Astrocyte (in vitro differentiated cells and primary cell): ENCODE data around the gene ADGRA1. TPM values are rescaled to one million over a fixed set of nuclear protein-coding genes. Genes with fewer than 3 reads are reported as not detected.

Source experiments
- DNase-seq: peaks from one replicate; pipeline ENCODE4 v3.0.0-alpha.2; 2010; ENCODE audit warnings: low read depth
- FAIRE-seq: peaks from 2 replicates; lab custom pipeline; 2011; peaks lifted over from hg19 to GRCh38; lab: Jason Lieb, UNC
- H2AFZ ChIP-seq: 2 replicates; pipeline ENCODE4 v1.6.0; 2012; ENCODE audit warnings: low read depth, low read length, inconsistent platforms
- H3K27ac ChIP-seq: 2 replicates; pipeline ENCODE4 v1.5.1; 2011; ENCODE audit warnings: low read depth, low read length, inconsistent platforms
- H3K27me3 ChIP-seq: 2 replicates; pipeline ENCODE4 v1.6.0; 2011; ENCODE audit warnings: low read length, inconsistent platforms; ENCODE audit not compliant: insufficient read depth
- H3K36me3 ChIP-seq: 2 replicates; pipeline ENCODE4 v1.5.1; 2011; ENCODE audit warnings: low read length, inconsistent platforms; ENCODE audit not compliant: insufficient read depth
- H3K4me1 ChIP-seq: 2 replicates; pipeline ENCODE4 v1.5.1; 2011; ENCODE audit warnings: low read length, inconsistent platforms; ENCODE audit not compliant: insufficient read depth
- H3K4me2 ChIP-seq: 2 replicates; pipeline ENCODE4 v1.6.0; 2012; ENCODE audit warnings: low read length, inconsistent platforms
- H3K4me3 ChIP-seq: 2 replicates; pipeline ENCODE4 v1.5.1; 2011; ENCODE audit warnings: low read depth, mild to moderate bottlenecking, low read length, inconsistent platforms; ENCODE audit not compliant: insufficient read depth
- H3K79me2 ChIP-seq: 2 replicates; pipeline ENCODE4 v1.6.0; 2012; ENCODE audit warnings: mild to moderate bottlenecking, low read length, inconsistent platforms; ENCODE audit not compliant: insufficient read depth
- H3K9ac ChIP-seq: 2 replicates; pipeline ENCODE4 v1.6.0; 2012; ENCODE audit warnings: mild to moderate bottlenecking, low read length, inconsistent platforms
- H3K9me3 ChIP-seq: 2 replicates; pipeline ENCODE4 v1.5.1; 2012; ENCODE audit warnings: low read depth, mild to moderate bottlenecking, low read length, inconsistent platforms; ENCODE audit not compliant: insufficient read depth
- H4K20me1 ChIP-seq: 2 replicates; pipeline ENCODE4 v1.6.0; 2012; ENCODE audit warnings: low read length, inconsistent platforms; ENCODE audit not compliant: insufficient read depth
- H3K27ac Mint-ChIP-seq: one replicate; pipeline ENCODE4 v1.8.0; 2021; ENCODE audit warnings: mild to moderate bottlenecking, mixed read lengths; ENCODE audit not compliant: unreplicated experiment
- H3K27me3 Mint-ChIP-seq: one replicate; pipeline ENCODE4 v1.8.0; 2021; ENCODE audit warnings: low read depth, mixed read lengths; ENCODE audit not compliant: unreplicated experiment
- H3K36me3 Mint-ChIP-seq: one replicate; pipeline ENCODE4 v1.8.0; 2021; ENCODE audit warnings: low read depth, mixed read lengths; ENCODE audit not compliant: unreplicated experiment
- H3K4me1 Mint-ChIP-seq: one replicate; pipeline ENCODE4 v1.8.0; 2021; ENCODE audit warnings: low read depth, mixed read lengths; ENCODE audit not compliant: unreplicated experiment
- H3K4me3 Mint-ChIP-seq: one replicate; pipeline ENCODE4 v1.8.0; 2021; ENCODE audit warnings: mild to moderate bottlenecking, moderate library complexity, mixed read lengths; ENCODE audit not compliant: unreplicated experiment
- H3K9me3 Mint-ChIP-seq: one replicate; pipeline ENCODE4 v1.8.0; 2021; ENCODE audit warnings: mild to moderate bottlenecking, mixed read lengths; ENCODE audit not compliant: unreplicated experiment
- CTCF ChIP-seq: IDR thresholded peaks from 2 replicates; pipeline ENCODE4 v1.5.1; 2011; ENCODE audit warnings: low read depth, mild to moderate bottlenecking, inconsistent platforms, low read length, moderate library complexity; ENCODE audit not compliant: insufficient read depth
- EZH2 ChIP-seq: IDR thresholded peaks from 2 replicates; pipeline ENCODE4 v1.6.1; 2012; ENCODE audit warnings: mild to moderate bottlenecking, low read length, inconsistent platforms; ENCODE audit not compliant: insufficient read depth
- total RNA-seq: library from RNA; stranded (reverse); gene quantifications from 2 replicates; pipeline ENCODE4 v1.2.1, GENCODE V29; 2021

The ADGRA1 gene
- total RNA-seq, 1 donor from 2014 or later: not detected

DNA sequence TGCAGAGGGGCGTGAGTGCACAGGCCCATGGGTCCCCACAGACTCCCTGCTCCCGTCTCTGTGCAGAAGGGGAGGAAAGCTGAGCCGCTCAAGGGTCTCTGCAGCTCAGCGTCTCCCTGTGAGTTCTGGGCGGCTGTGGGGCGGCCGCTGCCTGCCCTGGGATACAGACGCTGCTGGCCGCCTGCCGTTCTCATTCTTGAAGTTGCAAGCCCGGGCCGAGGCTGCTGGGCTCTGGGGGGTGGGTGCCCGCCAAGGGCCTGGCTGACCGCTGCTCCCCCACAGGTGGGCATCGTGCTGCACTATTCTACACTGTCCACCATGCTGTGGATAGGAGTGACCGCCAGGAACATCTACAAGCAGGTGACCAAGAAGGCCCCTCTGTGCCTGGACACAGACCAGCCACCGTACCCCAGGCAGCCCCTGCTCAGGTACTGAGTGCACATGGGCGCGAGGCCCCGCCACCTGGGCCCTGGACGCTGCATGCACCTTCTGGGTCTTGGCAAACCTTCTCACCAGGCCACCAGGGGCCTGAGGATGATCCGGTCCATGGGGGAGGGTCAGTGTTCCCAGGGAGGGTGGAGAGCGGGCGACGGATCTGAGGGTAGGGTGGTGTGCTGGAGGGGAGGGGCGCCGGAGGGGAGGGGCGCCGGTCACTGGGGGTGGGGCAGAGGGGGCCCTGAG, 14.8 kb downstream of the ADGRA1 start:
- Histone ChIP-seq H3K4me1 (no peaks in the 10 kb centered on the region), H3K27me3 (peaks cover 3% of the 10 kb centered on the region), H2AFZ (no peak overlapping the region), H3K4me2 (no peak overlapping the region), H3K27ac (no peak overlapping the region), H3K36me3 (no peaks in the 10 kb centered on the region), H3K9me3 (peaks cover 1% of the 10 kb centered on the region), H3K9ac (no peak overlapping the region), H3K79me2 (no peaks in the 10 kb centered on the region), H4K20me1 (no peaks in the 10 kb centered on the region), H3K4me3 (no peak overlapping the region)
- DNase-seq: no peak
- peaks cover 8% of the 10 kb centered on the region for H3K9me3 Mint-ChIP-seq
- no peak overlapping the region for H3K27ac Mint-ChIP-seq
- FAIRE-seq: no peak
- no peaks in the 10 kb centered on the region for H3K4me1 Mint-ChIP-seq
- TF ChIP-seq CTCF: no peak
- TF ChIP-seq EZH2: no peak
- H3K4me3 Mint-ChIP-seq: no peak overlapping the region
- no peaks in the 10 kb centered on the region for H3K36me3 Mint-ChIP-seq
- peaks cover 35% of the 10 kb centered on the region for H3K27me3 Mint-ChIP-seq

- Mint-ChIP-seq H3K27ac (no peak overlapping the region), H3K27me3 (peaks cover 33% of the 10 kb centered on the region), H3K9me3 (peaks cover 13% of the 10 kb centered on the region), H3K36me3 (no peaks in the 10 kb centered on the region), H3K4me1 (no peaks in the 10 kb centered on the region), H3K4me3 (no peak overlapping the region)
- no peaks in the 10 kb centered on the region for H4K20me1 ChIP-seq
- DNase-seq: no peak
- no peaks in the 10 kb centered on the region for H3K4me1 ChIP-seq
- peaks cover 9% of the 10 kb centered on the region for H3K9me3 ChIP-seq
- no peak for TF ChIP-seq EZH2
- H2AFZ ChIP-seq: no peak overlapping the region
- FAIRE-seq: no peak
- no peak overlapping the region for H3K27ac ChIP-seq
- H3K27me3 ChIP-seq: peaks cover 3% of the 10 kb centered on the region
- H3K36me3 ChIP-seq: no peaks in the 10 kb centered on the region
- H3K4me2 ChIP-seq: no peak overlapping the region
- no peak overlapping the region for H3K9ac ChIP-seq
- no peaks in the 10 kb centered on the region for H3K79me2 ChIP-seq
- no peak overlapping the region for H3K4me3 ChIP-seq
Measured at GRCh38 chr10:133103311-133103910, 15.7 kb downstream of the ADGRA1 start.

- Mint-ChIP-seq H3K4me3 (no peak overlapping the region), H3K27me3 (peaks cover 36% of the 10 kb centered on the region), H3K4me1 (no peaks in the 10 kb centered on the region), H3K27ac (no peak overlapping the region), H3K9me3 (peaks cover 16% of the 10 kb centered on the region), H3K36me3 (no peaks in the 10 kb centered on the region)
- DNase-seq: no peak
- no peak overlapping the region for H3K4me3 ChIP-seq
- H3K9me3 ChIP-seq: peaks cover 9% of the 10 kb centered on the region
- no peaks in the 10 kb centered on the region for H3K4me1 ChIP-seq
- TF ChIP-seq EZH2: no peak
- no peak overlapping the region for H3K27ac ChIP-seq
- H2AFZ ChIP-seq: no peak overlapping the region
- H3K9ac ChIP-seq: no peak overlapping the region
- no peak overlapping the region for H3K4me2 ChIP-seq
- no peaks in the 10 kb centered on the region for H3K36me3 ChIP-seq
- H3K79me2 ChIP-seq: no peaks in the 10 kb centered on the region
- no peaks in the 10 kb centered on the region for H4K20me1 ChIP-seq
- no peak for FAIRE-seq
- peaks cover 3% of the 10 kb centered on the region for H3K27me3 ChIP-seq
Measured at GRCh38 chr10:133104068-133104962, 16.6 kb downstream of the ADGRA1 start.
